Activated CD4-positive, alpha-beta T cell treated with anti-CD3 and anti-CD28 coated beads for 36 hours (primary cell): ENCODE data around the gene FEM1A. TPM values are rescaled to one million over a fixed set of nuclear protein-coding genes. Genes with fewer than 3 reads are reported as not detected.
"Not testable (repeated sequence)": the region's sequence is repeated elsewhere in the genome, so short reads cannot be mapped to it uniquely, and the experiment has no call there.

Source experiments
- ATAC-seq: fragments of 200-7000 bp; cut with Tn5 transposase; one replicate; pipeline ENCODE4 v1.10.0; 2021; ENCODE audit warnings: mild to moderate bottlenecking, moderate library complexity
- CTCF ChIA-PET: fragments of 350-600 bp; sonication (Branson Sonifier 250); formaldehyde crosslinking; loops from one replicate; lab custom pipeline; 2021; ENCODE audit warnings: antibody characterized with exemption; lab: Charles Lee
- POLR2A ChIA-PET: fragments of 350-600 bp; sonication (Branson Sonifier 250); formaldehyde crosslinking; loops from one replicate; lab custom pipeline; 2021; ENCODE audit warnings: antibody characterized with exemption, inconsistent platforms; lab: Charles Lee
- DNase-seq: peaks from one replicate; pipeline ENCODE4 v3.0.0-alpha.2; 2020
- H3K27ac Mint-ChIP-seq: one replicate; pipeline ENCODE4 v1.8.0; 2021; ENCODE audit warnings: mixed read lengths
- H3K27me3 Mint-ChIP-seq: one replicate; pipeline ENCODE4 v1.8.0; 2021; ENCODE audit warnings: mixed read lengths
- H3K36me3 Mint-ChIP-seq: one replicate; pipeline ENCODE4 v1.8.0; 2021; ENCODE audit warnings: low read depth, mixed read lengths
- H3K4me1 Mint-ChIP-seq: one replicate; pipeline ENCODE4 v1.8.0; 2021; ENCODE audit warnings: mixed read lengths
- H3K4me3 Mint-ChIP-seq: one replicate; pipeline ENCODE4 v1.8.0; 2021; ENCODE audit warnings: mild to moderate bottlenecking, moderate library complexity, mixed read lengths
- H3K9me3 Mint-ChIP-seq: one replicate; pipeline ENCODE4 v1.8.0; 2021; ENCODE audit warnings: low read depth, mixed read lengths
- intact Hi-C, 2 experiments: fragments of 100-400 bp; cut with DNase I in 1 of 2; cut with micrococcal nuclease in 1 of 2; formaldehyde crosslinking; loops; one replicate each; pipeline versions ENCODE4 v1.14.2 to v1.15.1; 2022 to 2024; cut with DNase I, micrococcal nuclease
- total RNA-seq, 2 experiments: library from RNA; stranded (reverse); gene quantifications; one replicate each; pipeline ENCODE4 v1.2.3, GENCODE V29; 2021

FEM1A gene
- total RNA-seq, 2 experiments from 2014 or later, result 9.2 to 10.6 TPM

- Mint-ChIP-seq H3K27ac (peak within 1 kb of the TSS; percentile 87), H3K27me3 (no peaks in the 10 kb centered on the region), H3K36me3 (peaks cover 15% of the 10 kb centered on the region), H3K4me3 (peak within 1 kb of the TSS; percentile 85), H3K9me3 (no peaks in the 10 kb centered on the region), H3K4me1 (peaks cover 22% of the 10 kb centered on the region)
- ChIA-PET CTCF (interaction anchor here (1.1 to 3.5 kb wide), 5 partner anchors 18 to 147 kb away, joined by 4 to 23 read pairs (median 10); partner anchors contain the start of gene FEM1A), POLR2A (interaction anchor here (1.2 kb wide), 1 partner anchor 40 kb away, joined by 5 read pairs; the partner anchor contains the start of gene FEM1A)
- intact Hi-C loops, result loop anchor here (1.0 to 2.0 kb wide), 4 partner anchors 16 to 161 kb away; partner anchors contain the start of genes MYDGF (in 1 of the 2) and PLIN3 (in 1 of the 2)
- DNase-seq (peak; percentile 87), ATAC-seq (peak; percentile 91)
Observed at GRCh38 chr19:4831304-4831978, 39.9 kb downstream of the FEM1A start, which contains the start of gene TICAM1. Gene TICAM1, minus strand, starts transcription at chr19:4831712. Its CDS starts 13,335 bp downstream, at chr19:4818377.

- CTCF ChIA-PET, result interaction anchor here (2.2 to 3.5 kb wide), 2 partner anchors 19 to 22 kb away, joined by 15 to 23 read pairs; no protein-coding TSS in a partner anchor
- not testable (repeated sequence) for DNase-seq, H3K27me3 Mint-ChIP-seq, ATAC-seq, H3K9me3 Mint-ChIP-seq
- Mint-ChIP-seq H3K36me3 (peaks cover 15% of the 10 kb centered on the region), H3K4me1 (peaks cover 22% of the 10 kb centered on the region), H3K27ac (peak overlapping the region; percentile 86), H3K4me3 (peak overlapping the region; percentile 85)
- POLR2A ChIA-PET, result interaction anchor here (1.2 kb wide), 1 partner anchor 41 kb away, joined by 5 read pairs; the partner anchor contains the start of gene FEM1A
- intact Hi-C loops, result loop anchor here (1.0 to 2.0 kb wide), 4 partner anchors 17 to 162 kb away; partner anchors contain the start of genes MYDGF (in 1 of the 2) and PLIN3 (in 1 of the 2)
Observed at GRCh38 chr19:4831979-4832340, 40.4 kb downstream of the FEM1A start.

GRCh38 chr19:4832776-4833175 lies 41.2 kb downstream of the FEM1A start:
- ATAC-seq (no peak), DNase-seq (no peak)
- Mint-ChIP-seq H3K36me3 (peaks cover 15% of the 10 kb centered on the region), H3K27me3 (no peaks in the 10 kb centered on the region), H3K4me1 (peaks cover 22% of the 10 kb centered on the region), H3K9me3 (no peaks in the 10 kb centered on the region), H3K4me3 (peak overlapping the region; percentile 20), H3K27ac (peak overlapping the region; percentile 58)
- CTCF ChIA-PET, result interaction anchor here (3.5 kb wide), 1 partner anchor 23 kb away, joined by 23 read pairs; no protein-coding TSS in a partner anchor
- POLR2A ChIA-PET, result no interaction called here
- intact Hi-C loops, result no loop called here

- Mint-ChIP-seq H3K27ac (no peak overlapping the region), H3K4me3 (no peak overlapping the region), H3K36me3 (peaks cover 18% of the 10 kb centered on the region), H3K27me3 (no peaks in the 10 kb centered on the region), H3K4me1 (peaks cover 12% of the 10 kb centered on the region), H3K9me3 (no peaks in the 10 kb centered on the region)
- ChIA-PET POLR2A (no interaction called here), CTCF (no interaction called here)
- DNase-seq (no peak), ATAC-seq (no peak)
- intact Hi-C loops, result no loop called here
Observed at GRCh38 chr19:4839192-4839591, 47.7 kb downstream of the FEM1A start.

- H3K36me3 Mint-ChIP-seq, result peaks cover 20% of the 10 kb centered on the region
- intact Hi-C loops, result no loop called here
- H3K4me3 Mint-ChIP-seq, result no peak overlapping the region
- ATAC-seq, result no peak
- no peaks in the 10 kb centered on the region for H3K9me3 Mint-ChIP-seq
- no peak for DNase-seq
- no peaks in the 10 kb centered on the region for H3K27me3 Mint-ChIP-seq
- ChIA-PET CTCF (no interaction called here), POLR2A (no interaction called here)
- H3K27ac Mint-ChIP-seq, result no peak overlapping the region
- H3K4me1 Mint-ChIP-seq, result peaks cover 12% of the 10 kb centered on the region
Observed at GRCh38 chr19:4843647-4843965, 52.1 kb downstream of the FEM1A start.

DNA sequence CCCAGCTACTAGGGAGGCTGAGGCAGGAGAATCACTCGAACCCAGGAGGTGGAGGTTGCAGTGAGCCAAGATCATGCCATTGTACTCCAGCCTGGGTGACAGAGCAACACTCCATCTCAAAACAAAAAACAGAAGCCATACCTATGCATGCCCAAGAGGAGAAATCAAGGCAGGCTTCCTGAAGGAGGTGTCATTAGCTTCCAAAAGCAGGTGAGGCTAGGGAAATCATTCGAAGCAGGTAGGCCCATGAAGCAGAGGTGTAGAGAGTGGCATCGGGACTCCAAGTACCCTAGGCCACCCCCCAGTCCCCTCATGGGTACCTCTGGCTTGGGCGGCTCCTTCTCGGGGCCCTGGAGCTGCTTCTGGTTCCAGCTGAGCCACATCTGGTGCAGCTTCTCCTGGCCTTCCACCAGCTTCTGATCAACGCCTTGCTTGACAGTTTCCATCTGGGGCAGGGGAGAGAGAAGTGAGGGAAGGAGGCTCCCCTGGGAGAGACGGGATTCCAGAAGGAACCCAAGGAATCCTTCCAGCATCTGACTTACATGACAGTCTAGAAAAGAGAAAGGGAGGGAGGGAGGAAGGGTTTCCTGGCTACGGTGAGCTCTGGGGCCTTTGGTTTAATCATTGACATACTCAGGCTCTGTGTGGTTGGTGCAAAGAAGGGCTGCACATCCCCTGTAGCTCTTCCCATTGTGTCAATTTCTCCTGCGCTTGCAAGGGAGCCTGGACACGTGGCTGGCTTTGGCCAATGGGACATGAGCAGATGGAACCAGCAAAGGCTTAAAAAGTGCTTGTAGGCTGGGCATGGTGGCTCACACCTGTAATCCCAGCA lies 53.0 kb downstream of the FEM1A start:
- H3K4me3 Mint-ChIP-seq, result no peak overlapping the region
- H3K27me3 Mint-ChIP-seq, result no peaks in the 10 kb centered on the region
- no peaks in the 10 kb centered on the region for H3K9me3 Mint-ChIP-seq
- H3K4me1 Mint-ChIP-seq, result peaks cover 12% of the 10 kb centered on the region
- CTCF ChIA-PET, result no interaction called here
- no peak overlapping the region for H3K27ac Mint-ChIP-seq
- DNase-seq (no peak), ATAC-seq (no peak)
- POLR2A ChIA-PET, result no interaction called here
- intact Hi-C loops, result no loop called here
- H3K36me3 Mint-ChIP-seq, result peaks cover 13% of the 10 kb centered on the region

DNA sequence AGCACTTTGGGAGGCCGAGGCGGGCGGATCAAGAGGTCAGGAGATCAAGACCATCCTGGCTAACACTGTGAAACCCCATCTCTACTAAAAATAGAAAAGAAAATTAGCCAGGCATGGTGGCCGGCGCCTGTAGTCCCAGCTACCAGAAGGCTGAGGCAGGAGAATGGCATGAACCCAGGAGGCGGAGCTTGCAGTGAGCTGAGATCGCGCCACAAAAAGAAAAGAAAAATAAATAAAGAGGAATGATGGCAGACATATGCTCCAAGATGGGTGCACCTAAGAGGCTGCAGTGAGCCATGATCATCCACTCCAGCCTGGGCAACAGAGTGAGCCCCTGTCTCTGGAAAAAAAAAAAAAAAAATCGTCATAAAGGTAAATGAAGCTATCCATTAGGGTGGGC lies 54.4 kb downstream of the FEM1A start:
- H3K4me3 Mint-ChIP-seq, H3K4me1 Mint-ChIP-seq, ATAC-seq, H3K27me3 Mint-ChIP-seq, H3K9me3 Mint-ChIP-seq, DNase-seq, intact Hi-C loops, H3K27ac Mint-ChIP-seq, POLR2A ChIA-PET, H3K36me3 Mint-ChIP-seq: not testable (repeated sequence)
- CTCF ChIA-PET, result interaction anchor here (0.6 to 10.7 kb wide), 4 partner anchors 37 to 1183 kb away, joined by 3 to 210 read pairs (median 3); no protein-coding TSS in a partner anchor

GRCh38 chr19:4847190-4847973 lies 55.8 kb downstream of the FEM1A start:
- ChIA-PET CTCF (interaction anchor here (0.8 to 10.7 kb wide), 2 partner anchors 38 to 56 kb away, joined by 3 to 210 read pairs; no protein-coding TSS in a partner anchor), POLR2A (no interaction called here)
- Mint-ChIP-seq H3K27me3 (no peaks in the 10 kb centered on the region), H3K4me1 (peaks cover 2% of the 10 kb centered on the region), H3K4me3 (no peak overlapping the region), H3K9me3 (no peaks in the 10 kb centered on the region), H3K27ac (no peak overlapping the region), H3K36me3 (peaks cover 10% of the 10 kb centered on the region)
- DNase-seq (no peak), ATAC-seq (no peak)
- intact Hi-C loops, result no loop called here

GRCh38 chr19:4849019-4849418 lies 57.5 kb downstream of the FEM1A start:
- no peak for DNase-seq

More at GRCh38 chr19:4849019-4849418, 57.5 kb downstream of the FEM1A start:
- ChIA-PET POLR2A (interaction anchor here (0.6 kb wide), 1 partner anchor 55 kb away, joined by 3 read pairs; no protein-coding TSS in a partner anchor), CTCF (interaction anchor here (0.6 to 10.7 kb wide), 3 partner anchors 25 to 301 kb away, joined by 3 to 210 read pairs (median 5); no protein-coding TSS in a partner anchor)
- H3K4me1 Mint-ChIP-seq, result peaks cover 2% of the 10 kb centered on the region
- no peak overlapping the region for H3K27ac Mint-ChIP-seq
- intact Hi-C loops, result no loop called here
- H3K36me3 Mint-ChIP-seq, result peaks cover 7% of the 10 kb centered on the region
- H3K27me3 Mint-ChIP-seq, result no peaks in the 10 kb centered on the region
- ATAC-seq, result no peak
- H3K4me3 Mint-ChIP-seq, result no peak overlapping the region
- H3K9me3 Mint-ChIP-seq, result no peaks in the 10 kb centered on the region
